GM12865 (cell line): Measurements from ENCODE around the gene ATG9B.

Source experiments
- DNase-seq: peaks from one replicate; pipeline ENCODE4 v3.0.0; 2010; ENCODE audit warnings: low read depth
- H3K4me3 ChIP-seq: 2 replicates; pipeline ENCODE4 v1.5.1; 2011; ENCODE audit warnings: mild to moderate bottlenecking, low read depth, low read length, control low read depth
- TF ChIP-seq, protein P1 (sequence below): IDR thresholded peaks from 2 replicates; pipeline ENCODE4 v1.5.1; 2011; ENCODE audit warnings: low read length, control low read depth, low read depth, inconsistent platforms; ENCODE audit not compliant: insufficient read depth; ENCODE audit errors: missing control alignments

The ATG9B gene

GRCh38 chr7:151006590-151007300, 17.5 kb downstream of the ATG9B start:
- no peak for DNase-seq
- TF ChIP-seq, protein P1, sequence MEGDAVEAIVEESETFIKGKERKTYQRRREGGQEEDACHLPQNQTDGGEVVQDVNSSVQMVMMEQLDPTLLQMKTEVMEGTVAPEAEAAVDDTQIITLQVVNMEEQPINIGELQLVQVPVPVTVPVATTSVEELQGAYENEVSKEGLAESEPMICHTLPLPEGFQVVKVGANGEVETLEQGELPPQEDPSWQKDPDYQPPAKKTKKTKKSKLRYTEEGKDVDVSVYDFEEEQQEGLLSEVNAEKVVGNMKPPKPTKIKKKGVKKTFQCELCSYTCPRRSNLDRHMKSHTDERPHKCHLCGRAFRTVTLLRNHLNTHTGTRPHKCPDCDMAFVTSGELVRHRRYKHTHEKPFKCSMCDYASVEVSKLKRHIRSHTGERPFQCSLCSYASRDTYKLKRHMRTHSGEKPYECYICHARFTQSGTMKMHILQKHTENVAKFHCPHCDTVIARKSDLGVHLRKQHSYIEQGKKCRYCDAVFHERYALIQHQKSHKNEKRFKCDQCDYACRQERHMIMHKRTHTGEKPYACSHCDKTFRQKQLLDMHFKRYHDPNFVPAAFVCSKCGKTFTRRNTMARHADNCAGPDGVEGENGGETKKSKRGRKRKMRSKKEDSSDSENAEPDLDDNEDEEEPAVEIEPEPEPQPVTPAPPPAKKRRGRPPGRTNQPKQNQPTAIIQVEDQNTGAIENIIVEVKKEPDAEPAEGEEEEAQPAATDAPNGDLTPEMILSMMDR = no peak
- H3K4me3 ChIP-seq = no peak overlapping the region

DNA sequence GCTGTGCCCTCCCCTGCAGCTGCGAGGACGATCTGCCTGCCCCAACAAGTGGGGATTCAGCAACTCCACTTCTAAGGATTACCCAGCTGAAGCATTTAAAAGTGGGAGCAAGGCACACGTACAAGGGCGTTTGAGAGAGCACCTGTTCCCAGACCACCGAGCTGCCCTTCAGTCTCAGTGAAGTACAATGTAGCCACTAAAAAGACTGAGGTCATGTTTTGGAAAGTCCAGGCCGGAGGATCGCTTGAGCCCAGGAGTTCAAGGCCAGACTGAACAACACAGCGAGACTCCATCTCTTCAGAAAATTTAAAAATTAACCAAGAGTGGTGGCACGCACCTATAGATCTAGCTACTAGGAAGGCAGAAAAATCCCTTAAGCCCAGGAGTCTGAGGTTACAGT, 18.7 kb downstream of the ATG9B start:
- TF ChIP-seq, protein P1 = no peak
- DNase-seq = no peak
- H3K4me3 ChIP-seq = no peak overlapping the region

DNA sequence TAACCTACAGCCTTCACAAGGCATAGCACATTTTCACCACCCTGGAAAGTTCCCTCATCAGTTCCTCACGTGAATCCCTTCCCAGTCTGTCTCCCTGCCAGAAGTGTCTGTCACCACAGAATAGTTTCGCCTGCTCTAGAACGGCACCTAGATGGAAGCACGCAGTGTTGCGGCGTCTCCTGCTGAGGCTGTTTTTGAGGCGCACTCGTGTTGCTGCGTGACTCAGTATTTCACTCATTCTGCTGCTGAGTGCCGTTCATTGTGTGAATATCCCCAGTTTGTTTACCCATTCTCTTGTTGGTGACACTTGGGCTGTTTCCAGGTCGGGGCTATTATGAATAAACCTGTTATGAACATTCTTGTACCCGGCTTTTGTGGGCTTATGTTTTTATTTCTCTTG, 20.7 kb downstream of the ATG9B start:
- TF ChIP-seq, protein P1 = no peak
- no peak overlapping the region for H3K4me3 ChIP-seq
- no peak for DNase-seq

DNA sequence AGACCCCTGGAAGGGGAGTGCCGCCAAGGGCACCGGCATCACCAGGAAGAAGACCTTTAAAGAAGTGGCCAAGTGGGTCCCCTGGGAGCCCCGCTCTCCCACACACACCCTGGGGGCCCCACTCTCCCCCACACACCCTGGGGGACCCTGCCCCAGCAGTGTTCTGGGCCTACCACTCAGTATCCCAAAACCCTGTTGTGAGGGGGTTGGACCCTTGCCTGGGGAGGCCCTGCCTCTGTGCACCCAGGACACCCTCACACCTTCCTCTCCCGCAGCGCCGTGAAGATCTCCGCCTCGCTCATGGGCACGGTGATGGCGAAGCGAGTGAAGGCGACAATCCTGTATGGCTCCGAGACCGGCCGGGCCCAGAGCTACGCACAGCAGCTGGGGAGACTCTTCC, 22.7 kb downstream of the ATG9B start:
- H3K4me3 ChIP-seq = no peak overlapping the region
- no peak for DNase-seq
- TF ChIP-seq, protein P1 = no peak

GRCh38 chr7:151000897-151001495, 23.3 kb downstream of the ATG9B start:
- TF ChIP-seq, protein P1 = no peak
- no peak overlapping the region for H3K4me3 ChIP-seq
- no peak for DNase-seq

- no peak overlapping the region for H3K4me3 ChIP-seq
- TF ChIP-seq, protein P1 = no peak
These were observed 24.6 kb downstream of the ATG9B start for GRCh38 chr7:150999497-151000230.

More at GRCh38 chr7:150999497-151000230, 24.6 kb downstream of the ATG9B start:
- no peak for DNase-seq
